Raji (cell line): ENCODE measurements around the gene ZNF775.

Experiments used
- POLR2A ChIP-seq: IDR thresholded peaks from 2 replicates; pipeline ENCODE4 v1.6.1; 2011; ENCODE audit warnings: low read depth, low read length, control low read depth; ENCODE audit not compliant: insufficient read depth

ZNF775 gene

DNA sequence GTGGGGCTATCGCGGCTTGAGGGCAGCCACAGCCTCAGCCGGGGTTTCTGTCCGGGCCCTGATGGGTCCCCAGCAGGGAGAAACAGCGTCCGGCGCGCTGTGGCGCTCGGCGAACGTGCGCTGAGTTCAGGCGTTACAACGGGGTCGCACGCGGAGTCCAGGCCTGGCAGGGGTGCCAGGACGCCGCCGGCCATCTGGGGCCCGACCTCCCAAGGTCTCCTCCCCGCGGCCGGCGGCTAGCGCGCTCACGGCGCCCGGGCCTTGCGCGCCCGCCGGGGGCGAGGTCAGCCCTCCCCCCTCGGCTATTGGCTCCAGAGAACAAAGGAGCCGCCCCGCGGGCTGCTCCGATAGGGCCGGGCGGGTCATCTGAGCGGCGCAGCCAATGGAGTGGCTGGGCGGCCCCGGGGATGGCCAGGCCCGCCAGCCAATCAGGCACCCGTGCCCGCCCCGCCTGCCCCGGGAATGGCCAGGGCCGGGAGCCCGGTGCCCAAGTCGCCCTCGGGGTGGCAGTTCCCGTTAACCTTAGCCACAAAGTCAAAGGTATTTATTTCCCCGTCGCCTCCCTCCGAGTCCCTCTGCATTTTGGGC lies at the start of gene ZNF775:
TSS of gene ZNF775 (plus strand) at position 478 of the 588 bp plus-strand sequence. CDS start 9,141 bp downstream, outside the sequence.
- peak; percentile 92 for TF ChIP-seq POLR2A

DNA sequence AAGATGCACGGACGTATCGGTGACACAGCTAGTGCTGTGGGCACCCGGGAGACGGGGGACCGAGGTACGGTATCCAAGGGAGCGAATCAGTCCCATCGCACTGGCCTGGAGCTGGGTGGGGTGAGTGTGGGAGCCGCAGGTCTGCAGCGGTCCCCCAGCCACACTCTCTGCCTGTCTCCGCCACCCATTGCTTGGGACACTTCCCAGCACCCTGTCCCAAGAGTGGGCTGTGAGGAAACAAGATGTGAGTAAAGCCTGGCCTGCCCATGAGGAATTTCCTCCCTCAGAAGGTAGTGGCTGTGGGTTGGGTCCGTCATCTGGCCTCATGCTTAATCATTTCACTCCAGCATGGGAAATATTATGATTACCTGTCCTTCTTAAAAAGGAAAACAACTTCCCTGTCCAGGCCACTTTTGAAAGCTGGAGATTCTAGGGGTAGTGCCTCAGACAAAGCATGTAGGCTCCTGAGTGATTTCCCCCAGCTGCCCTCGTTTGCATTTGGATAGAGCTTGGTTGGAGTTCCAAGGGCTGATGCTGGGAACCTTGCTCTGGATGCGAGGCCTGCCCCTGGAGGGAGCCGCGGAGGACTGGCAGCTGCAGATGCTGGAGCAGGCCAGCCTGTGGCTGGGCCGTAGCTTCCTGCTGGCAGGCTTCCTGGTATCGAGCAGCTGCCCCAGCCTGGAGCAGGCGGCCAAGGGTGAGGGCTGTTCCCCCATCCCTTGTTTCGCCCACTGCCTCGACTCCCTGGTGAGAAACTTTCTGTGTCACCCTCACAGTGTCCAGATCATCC lies 49.6 kb upstream of the ZNF775 start:
- no peak for TF ChIP-seq POLR2A

DNA sequence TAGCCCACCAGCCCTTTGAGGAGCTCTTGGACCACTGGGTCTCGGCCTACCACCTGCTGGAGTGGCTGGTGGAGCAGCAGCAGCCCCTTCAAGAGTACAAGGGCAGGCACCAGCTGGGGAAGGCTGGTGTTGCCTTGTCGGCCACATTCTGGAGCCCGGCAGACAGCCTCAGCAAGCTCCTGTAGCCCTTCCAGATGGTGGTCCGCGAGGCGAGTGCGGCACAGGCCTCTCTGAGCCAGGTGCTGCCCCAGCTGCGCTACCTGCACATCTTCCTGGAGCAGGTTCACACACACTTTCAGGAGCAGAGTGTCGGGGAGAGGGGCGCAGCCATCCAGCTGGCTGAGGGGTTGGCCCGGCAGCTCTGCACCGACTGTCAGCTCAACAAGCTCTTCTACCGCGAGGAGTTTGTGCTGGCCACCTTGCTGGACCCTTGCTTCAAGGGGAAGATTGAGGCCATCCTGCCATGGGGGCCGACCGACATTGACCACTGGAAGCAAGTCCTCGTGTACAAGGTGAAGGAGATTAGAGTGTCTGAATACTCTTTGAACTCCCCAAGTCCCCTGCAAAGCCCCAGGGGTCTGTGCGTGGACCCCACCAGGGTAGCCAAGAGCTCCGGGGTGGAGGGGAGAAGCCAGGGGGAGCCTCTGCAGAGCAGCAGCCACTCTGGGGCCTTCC lies 48.8 kb upstream of the ZNF775 start:
- no peak for TF ChIP-seq POLR2A

DNA sequence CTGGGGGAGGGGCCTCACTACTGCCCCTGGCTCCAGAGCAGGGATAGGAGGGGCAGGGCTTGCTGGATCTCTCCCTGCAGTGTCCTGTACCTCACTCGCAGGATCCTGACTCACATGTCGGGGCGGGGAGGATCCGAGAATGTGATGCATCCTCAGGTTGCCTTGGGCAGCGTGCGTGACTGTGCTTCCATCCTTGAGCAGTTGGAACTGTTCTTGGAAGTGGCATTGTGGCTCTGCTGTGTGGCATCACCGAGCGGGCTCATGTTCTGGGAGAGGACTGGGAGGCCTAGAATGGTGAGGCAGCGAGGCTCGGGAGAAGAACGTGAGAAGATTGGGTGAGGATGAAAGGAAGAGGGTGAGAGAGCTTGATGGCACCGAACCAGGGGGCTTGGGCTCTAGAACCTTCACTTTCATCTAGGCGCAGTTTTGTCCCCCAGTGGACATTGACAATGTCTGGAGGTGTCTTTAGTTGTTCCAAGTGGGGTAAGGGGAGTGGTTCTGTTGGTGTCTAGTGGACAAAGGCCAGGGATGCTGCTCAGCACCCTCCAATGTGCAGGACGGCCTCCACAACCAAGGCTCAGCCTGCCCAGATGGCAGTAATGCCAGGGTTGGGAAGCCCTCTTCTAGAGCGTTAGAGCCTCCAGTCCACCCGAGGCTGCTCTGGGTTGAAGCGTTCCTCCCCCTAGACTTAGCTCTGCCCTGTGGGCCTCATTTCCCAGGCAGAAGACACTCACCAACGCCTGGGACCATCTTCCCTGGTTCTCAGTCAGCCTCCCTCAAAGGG lies 46.1 kb upstream of the ZNF775 start:
- no peak for TF ChIP-seq POLR2A

DNA sequence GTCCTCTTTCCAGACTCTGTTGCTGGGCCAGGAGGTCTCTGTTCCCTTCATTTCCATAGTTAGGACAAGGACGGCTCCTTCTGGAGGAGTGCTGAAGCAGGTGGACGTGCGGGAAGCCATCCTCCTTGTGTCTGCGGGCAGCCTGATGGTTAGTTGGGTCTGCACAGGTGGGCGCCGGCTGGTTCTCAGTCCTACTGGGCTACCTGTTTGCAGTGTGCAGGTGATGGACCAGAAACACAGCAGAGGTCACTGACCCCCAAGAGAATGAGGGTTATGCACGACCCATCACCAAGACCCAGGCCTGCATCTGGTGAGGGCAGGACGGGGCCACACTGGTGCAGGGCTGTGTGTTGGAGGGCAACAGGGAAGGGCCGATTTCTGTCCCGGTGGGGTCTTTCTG lies 45.5 kb upstream of the ZNF775 start:
- TF ChIP-seq POLR2A, result no peak

DNA sequence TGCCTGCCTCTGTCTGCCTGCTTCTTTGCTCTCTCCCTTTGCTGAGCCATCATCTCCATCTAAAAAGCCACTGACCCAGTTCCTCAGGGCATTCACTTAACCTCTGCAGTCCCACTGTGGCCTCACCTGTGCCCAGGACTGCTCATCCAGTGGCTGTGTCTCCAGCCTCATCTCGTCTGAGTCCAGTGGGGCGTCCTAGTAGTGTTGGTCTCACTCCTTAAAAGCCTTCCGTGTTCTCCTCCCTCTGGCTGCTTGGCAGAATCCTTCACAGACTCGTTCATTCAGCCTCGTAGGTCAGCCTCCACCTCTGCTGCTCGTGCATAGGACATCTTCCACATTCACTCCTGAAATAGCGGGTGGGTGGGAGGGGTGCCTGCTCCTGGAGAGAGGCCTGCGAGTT lies 45.0 kb upstream of the ZNF775 start:
- TF ChIP-seq POLR2A, result no peak

DNA sequence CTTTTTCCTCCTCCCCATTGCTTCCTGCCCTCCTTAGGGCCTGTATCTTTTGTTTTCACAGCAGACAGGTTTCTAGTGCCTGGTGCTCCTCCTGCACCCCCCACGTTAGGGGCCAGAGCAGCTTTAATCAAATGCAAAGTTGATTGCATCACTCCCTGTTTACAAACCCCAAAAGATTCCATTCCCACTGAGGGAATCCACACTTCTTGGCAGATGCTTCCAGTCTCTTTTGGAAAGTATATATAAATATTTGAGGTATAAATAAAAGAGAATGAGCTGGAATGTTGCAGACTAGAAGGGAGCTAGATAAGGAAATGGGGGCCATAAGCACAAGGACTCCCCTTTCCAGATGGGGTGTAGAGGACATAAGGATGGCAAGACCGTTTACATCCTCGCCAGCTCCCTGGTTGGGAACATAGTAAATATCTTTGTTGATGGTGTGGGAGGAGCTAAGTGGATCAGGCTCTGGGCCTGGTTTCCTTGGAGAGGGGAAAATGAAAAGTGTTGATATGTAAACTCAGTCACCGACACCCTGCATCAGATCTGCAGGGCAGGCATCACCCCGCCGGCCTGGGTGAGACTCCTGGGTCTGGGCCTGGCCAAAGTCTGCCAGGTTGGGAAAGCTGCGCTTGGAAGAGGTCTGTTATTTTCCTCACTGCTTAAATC lies 43.9 kb upstream of the ZNF775 start:
- TF ChIP-seq POLR2A, result no peak

DNA sequence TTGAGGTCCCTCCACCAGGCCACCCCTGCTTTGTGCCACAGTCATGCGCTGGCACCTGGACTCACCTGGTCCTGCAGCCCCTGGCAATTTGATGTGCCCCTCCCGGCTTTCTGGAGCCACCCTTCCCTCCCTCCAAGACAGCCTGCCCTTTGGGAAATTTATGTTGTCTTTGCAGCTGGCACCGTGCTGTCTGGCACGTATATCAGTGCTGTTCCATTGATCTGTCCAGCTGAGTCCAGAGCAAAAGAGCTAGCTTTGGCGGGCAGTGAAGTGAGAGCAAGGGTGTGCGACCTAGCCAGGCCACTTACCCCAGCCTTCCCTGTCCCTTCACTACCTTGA lies 43.4 kb upstream of the ZNF775 start:
- no peak for TF ChIP-seq POLR2A

DNA sequence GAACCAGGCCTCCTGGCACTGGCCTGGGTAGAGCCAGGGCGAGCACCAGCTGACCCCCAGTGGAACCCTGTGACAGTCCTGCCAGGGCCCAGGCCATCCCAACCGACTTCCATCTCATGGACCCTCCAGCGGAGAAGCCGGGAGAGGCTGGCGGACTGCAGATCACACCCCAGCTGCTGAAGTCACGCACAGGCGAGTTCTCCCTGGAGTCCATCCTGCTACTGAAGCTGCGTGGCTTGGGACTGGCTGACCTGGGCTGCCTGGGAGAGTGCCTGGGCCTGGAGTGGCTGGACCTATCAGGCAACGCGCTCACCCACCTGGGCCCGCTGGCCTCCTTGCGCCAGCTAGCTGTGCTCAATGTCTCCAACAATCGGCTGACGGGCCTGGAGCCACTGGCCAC lies 42.4 kb upstream of the ZNF775 start:
- TF ChIP-seq POLR2A, result no peak

DNA sequence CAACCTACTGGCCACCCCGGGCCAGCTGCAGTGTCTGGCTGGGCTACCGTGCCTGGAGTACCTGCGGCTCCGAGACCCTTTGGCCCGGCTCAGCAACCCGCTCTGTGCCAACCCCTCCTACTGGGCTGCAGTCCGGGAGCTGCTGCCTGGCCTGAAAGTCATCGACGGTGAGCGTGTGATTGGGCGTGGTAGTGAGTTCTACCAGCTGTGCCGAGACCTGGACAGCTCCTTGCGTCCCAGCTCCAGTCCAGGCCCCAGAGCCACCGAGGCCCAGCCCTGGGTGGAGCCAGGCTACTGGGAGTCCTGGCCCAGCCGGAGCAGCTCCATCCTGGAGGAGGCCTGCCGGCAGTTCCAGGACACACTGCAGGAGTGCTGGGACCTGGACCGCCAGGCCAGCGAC lies 42.0 kb upstream of the ZNF775 start:
- no peak for TF ChIP-seq POLR2A

DNA sequence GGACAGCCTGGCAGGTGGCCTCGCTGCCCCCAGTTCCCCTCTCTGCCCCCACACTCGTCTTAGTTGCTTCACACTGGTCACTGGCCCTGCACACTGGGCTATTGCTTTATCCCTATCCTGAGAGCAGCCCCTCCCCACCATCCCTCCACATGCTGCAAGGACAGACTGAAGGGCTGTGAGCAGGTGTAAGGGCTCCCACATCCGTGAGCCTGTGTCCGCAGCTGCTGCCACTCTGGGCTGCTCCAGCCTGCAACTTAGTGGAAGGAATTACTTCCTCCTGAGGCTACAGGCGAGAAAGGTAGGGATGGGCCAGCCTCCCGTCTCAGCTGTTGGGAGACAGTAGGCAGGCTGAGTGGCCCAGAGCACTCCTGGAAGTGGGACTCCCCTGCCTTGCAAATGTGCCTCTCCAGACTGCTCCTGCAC lies 41.5 kb upstream of the ZNF775 start:
- no peak for TF ChIP-seq POLR2A

DNA sequence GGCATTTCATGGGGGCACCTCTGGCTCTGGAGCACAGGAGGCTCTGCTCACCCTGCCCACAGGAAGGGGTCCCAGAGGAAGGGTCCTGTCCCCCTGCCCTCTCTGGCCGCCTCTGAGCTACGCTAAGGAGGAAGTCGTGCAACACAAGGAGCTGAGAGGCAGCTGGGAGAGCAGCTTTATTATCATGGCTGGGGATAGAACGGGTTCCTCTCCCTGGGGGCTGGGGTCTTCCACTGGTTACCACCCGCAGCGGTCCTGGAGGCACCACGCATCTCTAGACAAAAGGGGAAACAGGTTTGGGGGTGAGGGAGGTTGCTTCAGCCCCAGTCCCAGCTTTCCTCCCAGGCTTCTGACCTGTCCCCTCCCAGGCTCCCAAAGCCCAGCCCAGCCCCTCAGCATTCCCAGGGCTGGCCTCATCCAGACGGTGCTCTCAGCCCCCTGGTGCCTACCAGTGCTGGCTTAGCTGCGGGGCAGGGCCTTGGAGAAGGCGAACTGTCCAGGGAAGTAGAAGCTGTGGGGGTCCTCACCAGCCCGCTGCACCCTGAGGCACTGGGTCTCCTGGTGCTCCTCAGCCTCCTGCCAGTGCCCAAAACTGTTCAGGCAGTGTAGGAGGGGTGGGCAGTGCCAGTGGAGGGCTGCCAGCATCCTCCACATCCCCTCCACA lies 40.8 kb upstream of the ZNF775 start:
- no peak for TF ChIP-seq POLR2A

DNA sequence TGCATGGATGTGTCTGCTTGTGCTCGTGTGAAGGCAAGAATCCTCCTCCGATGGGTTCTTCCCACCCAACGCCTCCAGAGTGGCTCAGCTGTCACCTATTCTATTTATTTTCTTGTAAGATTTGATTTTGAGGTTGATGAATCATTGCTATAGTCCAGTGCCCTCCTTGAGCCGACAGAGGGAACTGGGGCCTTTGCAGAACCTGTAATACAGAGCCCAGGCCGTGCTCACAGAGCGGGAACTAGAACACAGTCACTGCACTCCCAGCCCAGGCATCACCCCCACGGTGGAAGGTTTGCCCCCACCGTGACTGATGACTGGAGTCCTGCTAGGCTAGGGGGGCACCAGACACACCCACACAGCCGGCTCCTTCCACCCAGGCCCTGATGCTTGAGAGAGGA lies 39.7 kb upstream of the ZNF775 start:
- no peak for TF ChIP-seq POLR2A

DNA sequence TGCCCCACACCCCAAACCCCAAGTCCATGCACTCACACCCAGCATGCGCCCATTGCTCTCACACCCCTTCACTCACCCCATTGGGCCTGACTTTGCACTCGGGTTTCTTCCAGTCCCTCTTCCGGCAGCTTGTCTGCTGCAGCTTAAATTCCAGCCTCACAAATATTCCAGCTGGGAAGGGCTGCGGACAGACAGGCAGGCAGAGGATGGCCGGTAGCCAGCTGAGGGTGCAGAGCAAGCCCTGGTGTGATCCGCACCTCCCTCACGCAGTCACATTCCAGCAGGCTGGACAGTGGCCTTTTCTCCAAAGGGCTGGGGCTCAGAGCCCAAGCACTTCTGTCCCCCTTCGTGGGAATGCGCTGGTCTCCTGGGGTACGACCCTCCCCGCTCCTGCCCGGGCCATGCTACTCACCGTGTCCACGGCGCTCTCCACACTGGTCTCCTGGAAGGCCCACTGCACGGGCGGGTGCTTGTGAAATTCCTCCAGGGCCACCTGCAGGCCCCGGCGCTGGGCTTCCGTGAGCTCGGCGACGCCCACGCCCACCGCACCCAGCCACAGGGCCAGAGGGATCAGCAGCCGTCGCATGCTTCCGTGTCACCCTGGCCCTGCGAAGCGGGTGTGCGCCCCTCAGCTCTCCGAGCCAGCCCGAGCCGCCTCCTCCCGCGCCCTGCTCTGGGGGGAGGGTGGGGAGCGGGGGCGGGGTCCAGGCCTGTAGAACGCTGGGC lies 38.9 kb upstream of the ZNF775 start:
- no peak for TF ChIP-seq POLR2A
